ENCODE measurements around the gene ARPC2. TPM values are rescaled to one million over a fixed set of nuclear protein-coding genes. Genes with fewer than 3 reads are reported as not detected.

The ARPC2 gene
- total and polyA plus RNA-seq, 10 of the 15 experiments (the other 5 are each of a cell fraction or from before 2014, with no cell fraction given): 440 to 980 (median 709) TPM

DNA sequence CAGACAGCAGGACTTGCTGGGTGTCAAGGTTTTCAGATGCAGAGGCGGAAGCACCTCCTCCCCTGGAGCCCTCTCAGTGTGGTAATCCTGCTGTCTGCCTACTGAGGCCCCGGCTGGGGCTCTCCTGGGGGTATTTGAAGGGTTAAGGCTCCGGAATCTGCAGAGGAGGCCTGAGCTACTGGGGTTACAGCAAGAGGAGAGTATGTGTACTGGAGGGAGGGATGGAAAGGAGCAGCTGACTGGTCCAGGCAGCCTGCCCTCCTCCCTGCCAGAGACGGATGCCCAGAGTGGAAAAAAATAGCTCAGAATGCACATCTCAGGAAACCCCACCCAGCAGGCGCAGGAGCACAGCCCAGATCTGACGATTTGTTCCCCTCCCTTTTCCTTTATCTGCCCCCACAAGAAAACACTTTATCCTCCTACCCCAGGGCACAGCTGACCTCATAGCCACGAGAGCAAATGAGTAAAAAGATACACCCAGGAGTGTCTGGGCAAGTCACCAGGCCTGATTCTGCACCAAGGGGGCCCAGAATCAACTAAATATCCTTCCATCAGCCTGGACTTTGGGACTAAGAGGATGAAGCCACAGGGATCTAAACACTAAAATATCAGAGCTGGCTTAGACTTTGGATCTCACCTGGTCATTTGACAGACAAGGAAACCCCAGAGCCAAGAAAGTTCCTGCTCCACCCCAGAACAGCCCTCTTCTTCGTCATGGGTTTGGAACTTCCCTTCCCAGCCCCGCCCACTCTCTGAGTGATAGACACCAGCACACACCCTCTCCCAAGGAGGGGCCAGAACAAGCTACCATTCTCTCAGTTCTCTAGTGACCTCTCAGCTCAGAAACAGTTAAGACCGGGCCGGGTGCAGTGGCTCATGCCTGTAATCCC is 69.8 kb downstream of the ARPC2 start (continued):
- TF ChIP-seq, protein P1, sequence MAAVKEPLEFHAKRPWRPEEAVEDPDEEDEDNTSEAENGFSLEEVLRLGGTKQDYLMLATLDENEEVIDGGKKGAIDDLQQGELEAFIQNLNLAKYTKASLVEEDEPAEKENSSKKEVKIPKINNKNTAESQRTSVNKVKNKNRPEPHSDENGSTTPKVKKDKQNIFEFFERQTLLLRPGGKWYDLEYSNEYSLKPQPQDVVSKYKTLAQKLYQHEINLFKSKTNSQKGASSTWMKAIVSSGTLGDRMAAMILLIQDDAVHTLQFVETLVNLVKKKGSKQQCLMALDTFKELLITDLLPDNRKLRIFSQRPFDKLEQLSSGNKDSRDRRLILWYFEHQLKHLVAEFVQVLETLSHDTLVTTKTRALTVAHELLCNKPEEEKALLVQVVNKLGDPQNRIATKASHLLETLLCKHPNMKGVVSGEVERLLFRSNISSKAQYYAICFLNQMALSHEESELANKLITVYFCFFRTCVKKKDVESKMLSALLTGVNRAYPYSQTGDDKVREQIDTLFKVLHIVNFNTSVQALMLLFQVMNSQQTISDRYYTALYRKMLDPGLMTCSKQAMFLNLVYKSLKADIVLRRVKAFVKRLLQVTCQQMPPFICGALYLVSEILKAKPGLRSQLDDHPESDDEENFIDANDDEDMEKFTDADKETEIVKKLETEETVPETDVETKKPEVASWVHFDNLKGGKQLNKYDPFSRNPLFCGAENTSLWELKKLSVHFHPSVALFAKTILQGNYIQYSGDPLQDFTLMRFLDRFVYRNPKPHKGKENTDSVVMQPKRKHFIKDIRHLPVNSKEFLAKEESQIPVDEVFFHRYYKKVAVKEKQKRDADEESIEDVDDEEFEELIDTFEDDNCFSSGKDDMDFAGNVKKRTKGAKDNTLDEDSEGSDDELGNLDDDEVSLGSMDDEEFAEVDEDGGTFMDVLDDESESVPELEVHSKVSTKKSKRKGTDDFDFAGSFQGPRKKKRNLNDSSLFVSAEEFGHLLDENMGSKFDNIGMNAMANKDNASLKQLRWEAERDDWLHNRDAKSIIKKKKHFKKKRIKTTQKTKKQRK (IDR thresholded peaks at IDR 0.05; ENCODE audit: low read depth, low read length): no peak
- TF ChIP-seq BMI1 (IDR thresholded peaks at IDR 0.05; ENCODE audit: borderline replicate concordance) (no peak), ZNF384 (IDR thresholded peaks at IDR 0.05; ENCODE audit: borderline replicate concordance, low read depth, low read length) (no peak), IRF4 (IDR thresholded peaks at IDR 0.05; ENCODE audit: low read depth, low read length) (no peak), MTA3 (IDR thresholded peaks at IDR 0.05; ENCODE audit: borderline replicate concordance, low read length) (no peak), FOXM1 (IDR thresholded peaks at IDR 0.05; ENCODE audit: low read depth, low read length) (no peak), ZZZ3 (IDR thresholded peaks at IDR 0.05; ENCODE audit: control insufficient read depth, insufficient read length, low read depth) (no peak), MEF2B (IDR thresholded peaks at IDR 0.05; ENCODE audit: partially characterized antibody, poor library complexity, severe bottlenecking) (no peak), SRF (IDR thresholded peaks at IDR 0.05; ENCODE audit: low read depth in 2 of 2, low read length in 2 of 2) (no peak), NRF1 (conservative IDR thresholded peaks at IDR 0.05; ENCODE audit: low read depth, low read length) (no peak), CHD4 (IDR thresholded peaks at IDR 0.05) (no peak), ETV6 (conservative IDR thresholded peaks at IDR 0.05 in 1 of 2, IDR thresholded peaks at IDR 0.05 in 1 of 2; ENCODE audit: borderline replicate concordance in 1 of 2, low read depth in 1 of 2) (no peak), SIN3A (IDR thresholded peaks at IDR 0.05; ENCODE audit: low read depth, low read length) (no peak), STAT3 (IDR thresholded peaks at IDR 0.05; ENCODE audit: low read depth, low read length) (no peak), GATAD2B (conservative IDR thresholded peaks at IDR 0.05; ENCODE audit: low read depth) (no peak; the same call in 1 of the 2 replicates), PAX5 (IDR thresholded peaks at IDR 0.05; ENCODE audit: borderline replicate concordance, low read depth, low read length) (no peak)
- TF ChIP-seq, protein P2, sequence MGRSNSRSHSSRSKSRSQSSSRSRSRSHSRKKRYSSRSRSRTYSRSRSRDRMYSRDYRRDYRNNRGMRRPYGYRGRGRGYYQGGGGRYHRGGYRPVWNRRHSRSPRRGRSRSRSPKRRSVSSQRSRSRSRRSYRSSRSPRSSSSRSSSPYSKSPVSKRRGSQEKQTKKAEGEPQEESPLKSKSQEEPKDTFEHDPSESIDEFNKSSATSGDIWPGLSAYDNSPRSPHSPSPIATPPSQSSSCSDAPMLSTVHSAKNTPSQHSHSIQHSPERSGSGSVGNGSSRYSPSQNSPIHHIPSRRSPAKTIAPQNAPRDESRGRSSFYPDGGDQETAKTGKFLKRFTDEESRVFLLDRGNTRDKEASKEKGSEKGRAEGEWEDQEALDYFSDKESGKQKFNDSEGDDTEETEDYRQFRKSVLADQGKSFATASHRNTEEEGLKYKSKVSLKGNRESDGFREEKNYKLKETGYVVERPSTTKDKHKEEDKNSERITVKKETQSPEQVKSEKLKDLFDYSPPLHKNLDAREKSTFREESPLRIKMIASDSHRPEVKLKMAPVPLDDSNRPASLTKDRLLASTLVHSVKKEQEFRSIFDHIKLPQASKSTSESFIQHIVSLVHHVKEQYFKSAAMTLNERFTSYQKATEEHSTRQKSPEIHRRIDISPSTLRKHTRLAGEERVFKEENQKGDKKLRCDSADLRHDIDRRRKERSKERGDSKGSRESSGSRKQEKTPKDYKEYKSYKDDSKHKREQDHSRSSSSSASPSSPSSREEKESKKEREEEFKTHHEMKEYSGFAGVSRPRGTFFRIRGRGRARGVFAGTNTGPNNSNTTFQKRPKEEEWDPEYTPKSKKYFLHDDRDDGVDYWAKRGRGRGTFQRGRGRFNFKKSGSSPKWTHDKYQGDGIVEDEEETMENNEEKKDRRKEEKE (IDR thresholded peaks at IDR 0.05): no peak
- TF ChIP-seq, protein P3, sequence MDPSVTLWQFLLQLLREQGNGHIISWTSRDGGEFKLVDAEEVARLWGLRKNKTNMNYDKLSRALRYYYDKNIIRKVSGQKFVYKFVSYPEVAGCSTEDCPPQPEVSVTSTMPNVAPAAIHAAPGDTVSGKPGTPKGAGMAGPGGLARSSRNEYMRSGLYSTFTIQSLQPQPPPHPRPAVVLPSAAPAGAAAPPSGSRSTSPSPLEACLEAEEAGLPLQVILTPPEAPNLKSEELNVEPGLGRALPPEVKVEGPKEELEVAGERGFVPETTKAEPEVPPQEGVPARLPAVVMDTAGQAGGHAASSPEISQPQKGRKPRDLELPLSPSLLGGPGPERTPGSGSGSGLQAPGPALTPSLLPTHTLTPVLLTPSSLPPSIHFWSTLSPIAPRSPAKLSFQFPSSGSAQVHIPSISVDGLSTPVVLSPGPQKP (IDR thresholded peaks at IDR 0.05; ENCODE audit: low read depth, low read length): no peak
- TF ChIP-seq, protein P4, sequence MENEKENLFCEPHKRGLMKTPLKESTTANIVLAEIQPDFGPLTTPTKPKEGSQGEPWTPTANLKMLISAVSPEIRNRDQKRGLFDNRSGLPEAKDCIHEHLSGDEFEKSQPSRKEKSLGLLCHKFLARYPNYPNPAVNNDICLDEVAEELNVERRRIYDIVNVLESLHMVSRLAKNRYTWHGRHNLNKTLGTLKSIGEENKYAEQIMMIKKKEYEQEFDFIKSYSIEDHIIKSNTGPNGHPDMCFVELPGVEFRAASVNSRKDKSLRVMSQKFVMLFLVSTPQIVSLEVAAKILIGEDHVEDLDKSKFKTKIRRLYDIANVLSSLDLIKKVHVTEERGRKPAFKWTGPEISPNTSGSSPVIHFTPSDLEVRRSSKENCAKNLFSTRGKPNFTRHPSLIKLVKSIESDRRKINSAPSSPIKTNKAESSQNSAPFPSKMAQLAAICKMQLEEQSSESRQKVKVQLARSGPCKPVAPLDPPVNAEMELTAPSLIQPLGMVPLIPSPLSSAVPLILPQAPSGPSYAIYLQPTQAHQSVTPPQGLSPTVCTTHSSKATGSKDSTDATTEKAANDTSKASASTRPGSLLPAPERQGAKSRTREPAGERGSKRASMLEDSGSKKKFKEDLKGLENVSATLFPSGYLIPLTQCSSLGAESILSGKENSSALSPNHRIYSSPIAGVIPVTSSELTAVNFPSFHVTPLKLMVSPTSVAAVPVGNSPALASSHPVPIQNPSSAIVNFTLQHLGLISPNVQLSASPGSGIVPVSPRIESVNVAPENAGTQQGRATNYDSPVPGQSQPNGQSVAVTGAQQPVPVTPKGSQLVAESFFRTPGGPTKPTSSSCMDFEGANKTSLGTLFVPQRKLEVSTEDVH (IDR thresholded peaks at IDR 0.05; ENCODE audit: low read depth, partially characterized antibody): peak; percentile 72

Data from GM12878 (cell line).